NCI-H1048 (cell line): ENCODE data around the gene RAB31.
"Not testable (repeated sequence)": the region's sequence is repeated elsewhere in the genome, so short reads cannot be mapped to it uniquely, and the experiment has no call there.

ENCODE experiments used
- DNase-seq: peaks from one replicate; lab custom pipeline; 2025; lab: John Stamatoyannopoulos, UW

The RAB31 gene

GRCh38 chr18:9758624-9759075, 50.5 kb downstream of the RAB31 start:
- DNase-seq = no peak

- DNase-seq = no peak
Observed at GRCh38 chr18:9760641-9761040, 52.5 kb downstream of the RAB31 start.

GRCh38 chr18:9762526-9762925, 54.4 kb downstream of the RAB31 start:
- no peak for DNase-seq

- DNase-seq = no peak
Observed at GRCh38 chr18:9763157-9763556, 55.1 kb downstream of the RAB31 start.

- DNase-seq = no peak
Observed at GRCh38 chr18:9764011-9764481, 55.9 kb downstream of the RAB31 start.

GRCh38 chr18:9765501-9765900, 57.4 kb downstream of the RAB31 start:
- DNase-seq = no peak

- no peak for DNase-seq
Observed at GRCh38 chr18:9766076-9766481, 58.0 kb downstream of the RAB31 start.

- no peak for DNase-seq
Observed at GRCh38 chr18:9766740-9767139, 58.6 kb downstream of the RAB31 start.

GRCh38 chr18:9768071-9768691, 60.1 kb downstream of the RAB31 start:
- DNase-seq = not testable (repeated sequence)

GRCh38 chr18:9770111-9770510, 62.0 kb downstream of the RAB31 start:
- DNase-seq = not testable (repeated sequence)

GRCh38 chr18:9771261-9771976, 63.3 kb downstream of the RAB31 start:
- DNase-seq = peak; percentile 28

- DNase-seq = no peak
Observed at GRCh38 chr18:9771977-9772660, 64.0 kb downstream of the RAB31 start.

- no peak for DNase-seq
Observed at GRCh38 chr18:9772847-9773677, 65.0 kb downstream of the RAB31 start.

GRCh38 chr18:9774150-9774549, 66.0 kb downstream of the RAB31 start:
- no peak for DNase-seq

- DNase-seq = no peak
Observed at GRCh38 chr18:9775178-9775577, 67.1 kb downstream of the RAB31 start.

- DNase-seq = no peak
Observed at GRCh38 chr18:9779630-9780029, 71.5 kb downstream of the RAB31 start.

- no peak for DNase-seq
Observed at GRCh38 chr18:9782073-9782857, 74.2 kb downstream of the RAB31 start.

GRCh38 chr18:9786631-9787030, 78.5 kb downstream of the RAB31 start:
- DNase-seq = no peak

- DNase-seq = no peak
Observed at GRCh38 chr18:9787036-9787435, 78.9 kb downstream of the RAB31 start.

GRCh38 chr18:9787712-9788111, 79.6 kb downstream of the RAB31 start:
- no peak for DNase-seq

GRCh38 chr18:9788140-9788539, 80.0 kb downstream of the RAB31 start:
- DNase-seq = no peak
